Sigmoid colon (tissue), 4 donors: ENCODE results near the gene NRF1.

Source experiments
- CTCF ChIP-seq, 4 experiments: fragments of 450-650 bp in 3 of 4; fragments of 200-600 bp in 1 of 4; IDR thresholded peaks; one replicate each; pipeline ENCODE4 v1.5.1; 2016 to 2019; ENCODE audit warnings: antibody characterized with exemption in 4 of 4, mild to moderate bottlenecking in 3 of 4, moderate library complexity in 2 of 4
- EP300 ChIP-seq, 4 donors: sonication (generic); formaldehyde crosslinking; IDR thresholded peaks; one replicate each; pipeline ENCODE4 v1.6.1; 2017; ENCODE audit warnings: antibody characterized with exemption in 4 of 4
- POLR2A ChIP-seq, 2 donors: fragments of 450-650 bp; IDR thresholded peaks; one replicate each; pipeline ENCODE4 v1.6.1; 2016; ENCODE audit warnings: antibody characterized with exemption in 2 of 2, mild to moderate bottlenecking in 2 of 2, moderate library complexity in 2 of 2
- POLR2AphosphoS5 ChIP-seq, 4 donors: sonication (generic); formaldehyde crosslinking; IDR thresholded peaks; one replicate each; pipeline ENCODE4 v1.6.1; 2017; ENCODE audit warnings: antibody characterized with exemption in 4 of 4

- TF ChIP-seq POLR2A (IDR thresholded peaks at IDR 0.05) (no peak), CTCF (IDR thresholded peaks at IDR 0.05) (no peak), POLR2AphosphoS5 (IDR thresholded peaks at IDR 0.05) (no peak), EP300 (IDR thresholded peaks at IDR 0.05) (no peak)
Measured at GRCh38 chr7:129769866-129770808, 158.6 kb downstream of the NRF1 start.
